SK-N-SH (cell line): ENCODE results near the gene ZC3H7B.

Source experiments
- EP300 ChIP-seq, 2 experiments: IDR thresholded peaks; 2 replicates each; pipeline versions ENCODE4 v1.4.0 to v1.6.1; 2012; ENCODE audit warnings: borderline replicate concordance in 1 of 2, low read depth in 1 of 2, low read length in 1 of 2
- EZH2phosphoT487 ChIP-seq: fragments of 200-600 bp; sonication (generic); IDR thresholded peaks from 2 replicates; pipeline ENCODE4 v1.6.1; 2017; ENCODE audit warnings: low read depth, mixed run types, mild to moderate bottlenecking, antibody characterized with exemption, moderate library complexity, borderline replicate concordance
- MAX ChIP-seq: IDR thresholded peaks from 2 replicates; pipeline ENCODE4 v1.4.0; 2012; ENCODE audit warnings: low read depth
- MEF2A ChIP-seq: IDR thresholded peaks from 2 replicates; pipeline ENCODE4 v1.4.0; 2012; ENCODE audit warnings: low read depth, borderline replicate concordance
- MXI1 ChIP-seq: IDR thresholded peaks from 2 replicates; pipeline ENCODE4 v1.6.1; 2012; ENCODE audit warnings: mild to moderate bottlenecking, low read depth, low read length, improper control_type of control experiment
- NFIC ChIP-seq: IDR thresholded peaks from 2 replicates; pipeline ENCODE4 v1.4.0; 2012; ENCODE audit warnings: borderline replicate concordance
- REST ChIP-seq: IDR thresholded peaks from 2 replicates; pipeline ENCODE4 v1.6.1; 2012; ENCODE audit warnings: mild to moderate bottlenecking, low read depth, low read length, moderate library complexity
- SMC3 ChIP-seq: IDR thresholded peaks from 2 replicates; pipeline ENCODE4 v1.6.1; 2012; ENCODE audit warnings: low read depth, low read length, improper control_type of control experiment
- TCF12 ChIP-seq: IDR thresholded peaks from 2 replicates; pipeline ENCODE4 v1.4.0; 2012
- TEAD4 ChIP-seq: IDR thresholded peaks from 2 replicates; pipeline ENCODE4 v1.4.0; 2012; ENCODE audit warnings: mild to moderate bottlenecking, borderline replicate concordance; ENCODE audit not compliant: insufficient read depth
- TF ChIP-seq, protein P1 (sequence below): fragments of 200-600 bp; sonication (generic); IDR thresholded peaks from 2 replicates; pipeline ENCODE4 v1.6.1; 2017; ENCODE audit warnings: antibody characterized with exemption, mild to moderate bottlenecking, moderate library complexity
- TF ChIP-seq, protein P2 (sequence below): IDR thresholded peaks from 2 replicates; pipeline ENCODE4 v1.4.0; 2012; ENCODE audit warnings: low read depth, borderline replicate concordance

DNA sequence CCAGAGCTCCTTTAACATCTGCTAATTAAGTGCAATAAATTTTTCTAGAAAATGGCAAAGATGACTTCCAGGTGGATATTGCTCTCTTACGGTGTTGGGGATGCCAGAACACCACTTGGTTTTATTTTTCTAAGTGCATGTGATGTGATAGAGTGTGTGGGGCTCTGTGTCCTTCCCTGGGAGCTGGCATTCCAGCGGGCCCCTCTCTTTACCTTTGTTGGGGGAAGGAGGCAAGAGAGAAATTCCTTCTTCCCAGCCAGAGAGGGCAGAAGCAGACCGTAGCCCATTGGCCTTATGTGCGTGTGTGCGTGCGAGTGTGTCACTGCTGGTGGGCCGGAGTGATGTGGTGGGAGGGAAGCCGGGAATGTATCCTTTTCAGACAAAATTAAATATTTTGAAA, 97.6 kb downstream of the ZC3H7B start:
- TF ChIP-seq, protein P1, sequence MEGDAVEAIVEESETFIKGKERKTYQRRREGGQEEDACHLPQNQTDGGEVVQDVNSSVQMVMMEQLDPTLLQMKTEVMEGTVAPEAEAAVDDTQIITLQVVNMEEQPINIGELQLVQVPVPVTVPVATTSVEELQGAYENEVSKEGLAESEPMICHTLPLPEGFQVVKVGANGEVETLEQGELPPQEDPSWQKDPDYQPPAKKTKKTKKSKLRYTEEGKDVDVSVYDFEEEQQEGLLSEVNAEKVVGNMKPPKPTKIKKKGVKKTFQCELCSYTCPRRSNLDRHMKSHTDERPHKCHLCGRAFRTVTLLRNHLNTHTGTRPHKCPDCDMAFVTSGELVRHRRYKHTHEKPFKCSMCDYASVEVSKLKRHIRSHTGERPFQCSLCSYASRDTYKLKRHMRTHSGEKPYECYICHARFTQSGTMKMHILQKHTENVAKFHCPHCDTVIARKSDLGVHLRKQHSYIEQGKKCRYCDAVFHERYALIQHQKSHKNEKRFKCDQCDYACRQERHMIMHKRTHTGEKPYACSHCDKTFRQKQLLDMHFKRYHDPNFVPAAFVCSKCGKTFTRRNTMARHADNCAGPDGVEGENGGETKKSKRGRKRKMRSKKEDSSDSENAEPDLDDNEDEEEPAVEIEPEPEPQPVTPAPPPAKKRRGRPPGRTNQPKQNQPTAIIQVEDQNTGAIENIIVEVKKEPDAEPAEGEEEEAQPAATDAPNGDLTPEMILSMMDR = no peak
- TF ChIP-seq NFIC = no peak
- TF ChIP-seq SMC3 = no peak
- no peak for TF ChIP-seq EP300 (IDR thresholded peaks at IDR 0.05; ENCODE audit: borderline replicate concordance in 1 of 2, low read depth in 1 of 2, low read length in 1 of 2)
- no peak for TF ChIP-seq MAX
- TF ChIP-seq MEF2A = no peak
- TF ChIP-seq TEAD4 = no peak
- TF ChIP-seq, protein P2, sequence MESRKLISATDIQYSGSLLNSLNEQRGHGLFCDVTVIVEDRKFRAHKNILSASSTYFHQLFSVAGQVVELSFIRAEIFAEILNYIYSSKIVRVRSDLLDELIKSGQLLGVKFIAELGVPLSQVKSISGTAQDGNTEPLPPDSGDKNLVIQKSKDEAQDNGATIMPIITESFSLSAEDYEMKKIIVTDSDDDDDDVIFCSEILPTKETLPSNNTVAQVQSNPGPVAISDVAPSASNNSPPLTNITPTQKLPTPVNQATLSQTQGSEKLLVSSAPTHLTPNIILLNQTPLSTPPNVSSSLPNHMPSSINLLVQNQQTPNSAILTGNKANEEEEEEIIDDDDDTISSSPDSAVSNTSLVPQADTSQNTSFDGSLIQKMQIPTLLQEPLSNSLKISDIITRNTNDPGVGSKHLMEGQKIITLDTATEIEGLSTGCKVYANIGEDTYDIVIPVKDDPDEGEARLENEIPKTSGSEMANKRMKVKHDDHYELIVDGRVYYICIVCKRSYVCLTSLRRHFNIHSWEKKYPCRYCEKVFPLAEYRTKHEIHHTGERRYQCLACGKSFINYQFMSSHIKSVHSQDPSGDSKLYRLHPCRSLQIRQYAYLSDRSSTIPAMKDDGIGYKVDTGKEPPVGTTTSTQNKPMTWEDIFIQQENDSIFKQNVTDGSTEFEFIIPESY = no peak
- TF ChIP-seq REST = no peak
- TF ChIP-seq MXI1 = no peak
- TF ChIP-seq EZH2phosphoT487 = no peak
- TF ChIP-seq TCF12 = no peak
